Lower leg skin (tissue), 3 donors: ENCODE measurements around the gene REPS1.

Experiments used
- CTCF ChIP-seq, 3 donors: fragments of 450-650 bp; IDR thresholded peaks; one replicate each; pipeline ENCODE4 v1.5.1; 2016; ENCODE audit warnings: antibody characterized with exemption in 3 of 3, mild to moderate bottlenecking in 3 of 3, moderate library complexity in 2 of 3
- POLR2A ChIP-seq, 2 donors: fragments of 450-650 bp; IDR thresholded peaks; one replicate each; pipeline ENCODE4 v1.6.1; 2016 to 2017; ENCODE audit warnings: antibody characterized with exemption in 2 of 2, mild to moderate bottlenecking in 1 of 2, moderate library complexity in 1 of 2

GRCh38 chr6:139037490-139037889 is 49.4 kb upstream of the REPS1 start:
- no peak for TF ChIP-seq POLR2A (IDR thresholded peaks at IDR 0.05)
- TF ChIP-seq CTCF (IDR thresholded peaks at IDR 0.05), result no peak
